Calu3 (cell line): ENCODE results near the gene UNC13C. TPM values are rescaled to one million over a fixed set of nuclear protein-coding genes. Genes with fewer than 3 reads are reported as not detected.

Source experiments
- BruUV-seq: library from RNA; stranded (reverse); fragments of 400-500 nt; replicated peaks from 2 replicates; lab custom pipeline; 2021; lab: Mats Ljungman, UMichigan
- CTCF ChIA-PET: fragments of 300-600 bp; sonication (Branson Sonifier 250); formaldehyde crosslinking; loops from one replicate; lab custom pipeline; 2022; ENCODE audit warnings: antibody characterized with exemption; lab: Charles Lee
- DNase-seq: peaks from one replicate; pipeline ENCODE4 v3.0.0; 2022
- H3K27ac Mint-ChIP-seq: one replicate; pipeline ENCODE4 v1.8.0; 2022; ENCODE audit warnings: mixed read lengths; ENCODE audit not compliant: unreplicated experiment
- H3K27me3 Mint-ChIP-seq: one replicate; pipeline ENCODE4 v1.8.0; 2022; ENCODE audit warnings: mixed read lengths; ENCODE audit not compliant: unreplicated experiment
- H3K36me3 Mint-ChIP-seq: one replicate; pipeline ENCODE4 v1.8.0; 2022; ENCODE audit warnings: mild to moderate bottlenecking, moderate library complexity, mixed read lengths; ENCODE audit not compliant: insufficient read depth, unreplicated experiment
- H3K4me1 Mint-ChIP-seq: one replicate; pipeline ENCODE4 v1.8.0; 2022; ENCODE audit warnings: mild to moderate bottlenecking, low read depth, mixed read lengths; ENCODE audit not compliant: unreplicated experiment
- H3K4me3 Mint-ChIP-seq: one replicate; pipeline ENCODE4 v1.8.0; 2022; ENCODE audit warnings: mild to moderate bottlenecking, low read depth, moderate library complexity, mixed read lengths; ENCODE audit not compliant: unreplicated experiment
- H3K9me3 Mint-ChIP-seq: one replicate; pipeline ENCODE4 v1.8.0; 2022; ENCODE audit warnings: low read depth, mixed read lengths; ENCODE audit not compliant: unreplicated experiment
- CTCF ChIP-seq: fragments of 200-600 bp; IDR thresholded peaks from one replicate; pipeline ENCODE4 v1.8.0; 2022; ENCODE audit warnings: antibody characterized with exemption; ENCODE audit not compliant: unreplicated experiment
- intact Hi-C: fragments of 100-400 bp; cut with micrococcal nuclease; formaldehyde crosslinking; loops from one replicate; pipeline ENCODE4 v1.10.0; 2022; ENCODE audit not compliant: unreplicated experiment
- total RNA-seq: library from RNA; stranded (reverse); gene quantifications from 2 replicates; pipeline ENCODE4 v1.2.3, GENCODE V29; 2022

The UNC13C gene
- total RNA-seq, 1 experiment from 2014 or later = 0.38 TPM

GRCh38 chr15:53982071-53982680, 3.9 kb downstream of the UNC13C start:
- CTCF ChIA-PET = no interaction called here
- H3K4me1 Mint-ChIP-seq = peaks cover 2% of the 10 kb centered on the region
- BruUV-seq = no TSS peak
- DNase-seq = no peak
- H3K36me3 Mint-ChIP-seq = peaks cover 5% of the 10 kb centered on the region
- intact Hi-C loops = no loop called here
- H3K27ac Mint-ChIP-seq = no peak overlapping the region
- no peaks in the 10 kb centered on the region for H3K9me3 Mint-ChIP-seq
- TF ChIP-seq CTCF = no peak
- no peak overlapping the region for H3K4me3 Mint-ChIP-seq
- H3K27me3 Mint-ChIP-seq = no peaks in the 10 kb centered on the region

- no peak for DNase-seq
- CTCF ChIA-PET = interaction anchor here (0.6 kb wide), 1 partner anchor 93 kb away, joined by 3 read pairs; no protein-coding TSS in a partner anchor
- no peak overlapping the region for H3K4me3 Mint-ChIP-seq
- no peak overlapping the region for H3K27ac Mint-ChIP-seq
- no peaks in the 10 kb centered on the region for H3K27me3 Mint-ChIP-seq
- BruUV-seq = no TSS peak
- no peaks in the 10 kb centered on the region for H3K4me1 Mint-ChIP-seq
- H3K9me3 Mint-ChIP-seq = no peaks in the 10 kb centered on the region
- TF ChIP-seq CTCF = no peak
- H3K36me3 Mint-ChIP-seq = peaks cover 5% of the 10 kb centered on the region
- intact Hi-C loops = no loop called here
These were observed 4.6 kb downstream of the UNC13C start for GRCh38 chr15:53982876-53983275.

- Mint-ChIP-seq H3K36me3 (no peaks in the 10 kb centered on the region), H3K27me3 (no peaks in the 10 kb centered on the region), H3K4me3 (no peak overlapping the region), H3K27ac (no peak overlapping the region), H3K9me3 (no peaks in the 10 kb centered on the region), H3K4me1 (no peaks in the 10 kb centered on the region)
- no peak for DNase-seq
- intact Hi-C loops = no loop called here
- BruUV-seq = no TSS peak
- TF ChIP-seq CTCF = no peak
- CTCF ChIA-PET = interaction anchor here (0.6 kb wide), 1 partner anchor 1125 kb away, joined by 4 read pairs; no protein-coding TSS in a partner anchor
These were observed 6.0 kb downstream of the UNC13C start for GRCh38 chr15:53984221-53984620.

- CTCF ChIA-PET = no interaction called here
- no peaks in the 10 kb centered on the region for H3K36me3 Mint-ChIP-seq
- H3K27ac Mint-ChIP-seq = no peak overlapping the region
- no peak for TF ChIP-seq CTCF
- H3K4me3 Mint-ChIP-seq = no peak overlapping the region
- no TSS peak for BruUV-seq
- DNase-seq = no peak
- no peaks in the 10 kb centered on the region for H3K27me3 Mint-ChIP-seq
- H3K4me1 Mint-ChIP-seq = no peaks in the 10 kb centered on the region
- no peaks in the 10 kb centered on the region for H3K9me3 Mint-ChIP-seq
- intact Hi-C loops = no loop called here
These were observed 7.3 kb downstream of the UNC13C start for GRCh38 chr15:53985562-53985961.
